MM.1S (cell line): ENCODE results near the gene CNPY2.
"Not testable (repeated sequence)": the region's sequence is repeated elsewhere in the genome, so short reads cannot be mapped to it uniquely, and the experiment has no call there.

Experiments
- DNase-seq: peaks from one replicate; pipeline ENCODE4 v3.0.0-alpha.2; 2015
- H2AFZ ChIP-seq: fragments of 300-600 bp; sonication (generic); 2 replicates; pipeline ENCODE4 v1.6.0; 2016; ENCODE audit warnings: antibody characterized with exemption, low read length
- H3F3A ChIP-seq: fragments of 300-600 bp; sonication (generic); 2 replicates; pipeline ENCODE4 v1.6.1; 2016; ENCODE audit warnings: mild to moderate bottlenecking, antibody characterized with exemption, low read length, moderate library complexity, mixed read lengths; ENCODE audit not compliant: insufficient read depth
- H3K27ac ChIP-seq: fragments of 300-600 bp; sonication (generic); 2 replicates; pipeline ENCODE4 v1.5.1; 2016; ENCODE audit warnings: mild to moderate bottlenecking, low read length
- H3K27me3 ChIP-seq: fragments of 300-600 bp; sonication (generic); replicated peaks from 2 replicates; pipeline ENCODE4 v1.6.0; 2016; ENCODE audit warnings: low read length; ENCODE audit not compliant: insufficient read depth
- H3K36me3 ChIP-seq: fragments of 300-600 bp; sonication (generic); replicated peaks from 2 replicates; pipeline ENCODE4 v1.6.1; 2016; ENCODE audit warnings: mild to moderate bottlenecking, low read length, mixed read lengths; ENCODE audit not compliant: insufficient read depth
- H3K4me1 ChIP-seq: fragments of 300-600 bp; sonication (generic); 2 replicates; pipeline ENCODE4 v1.6.1; 2016; ENCODE audit warnings: low read length, mixed read lengths
- H3K4me2 ChIP-seq: fragments of 300-600 bp; sonication (generic); 2 replicates; pipeline ENCODE4 v1.6.0; 2016; ENCODE audit warnings: low read depth, low read length
- H3K4me3 ChIP-seq: fragments of 300-600 bp; sonication (generic); 2 replicates; pipeline ENCODE4 v1.5.1; 2016; ENCODE audit warnings: low read length, mixed read lengths
- H3K79me2 ChIP-seq: fragments of 300-600 bp; sonication (generic); 2 replicates; pipeline ENCODE4 v1.6.1; 2016; ENCODE audit warnings: mixed run types, low read length, mixed read lengths
- H3K9ac ChIP-seq: fragments of 300-600 bp; sonication (generic); 2 replicates; pipeline ENCODE4 v1.6.1; 2016; ENCODE audit warnings: low read length, mixed read lengths
- H3K9me2 ChIP-seq: fragments of 300-600 bp; sonication (generic); replicated peaks from 2 replicates; pipeline ENCODE4 v1.6.1; 2016; ENCODE audit warnings: mild to moderate bottlenecking, low read length, mixed read lengths; ENCODE audit not compliant: insufficient read depth
- H3K9me3 ChIP-seq: fragments of 300-600 bp; sonication (generic); replicated peaks from 2 replicates; pipeline ENCODE4 v1.6.1; 2016; ENCODE audit warnings: mild to moderate bottlenecking, low read length, mixed read lengths; ENCODE audit not compliant: insufficient read depth
- H4K20me1 ChIP-seq: fragments of 300-600 bp; sonication (generic); 2 replicates; pipeline ENCODE4 v1.6.1; 2016; ENCODE audit warnings: mild to moderate bottlenecking, low read length, moderate library complexity, mixed read lengths; ENCODE audit not compliant: insufficient read depth
- CTCF ChIP-seq: fragments of 300-600 bp; sonication (generic); IDR thresholded peaks from 2 replicates; pipeline ENCODE4 v1.5.1; 2016; ENCODE audit warnings: antibody characterized with exemption, low read length, mixed read lengths
- EZH2 ChIP-seq: fragments of 300-600 bp; sonication (generic); optimal IDR thresholded peaks from 2 replicates; pipeline ENCODE3; 2017; ENCODE audit warnings: low read depth, mild to moderate bottlenecking, antibody characterized with exemption, low read length, mixed read lengths
- EZH2phosphoT487 ChIP-seq: fragments of 300-600 bp; sonication (generic); IDR thresholded peaks from 2 replicates; pipeline ENCODE4 v1.6.1; 2018; ENCODE audit warnings: antibody characterized with exemption, low read length

The CNPY2 gene

GRCh38 chr12:56324206-56324605, 8.4 kb upstream of the CNPY2 start:
- H3K9me2 ChIP-seq, result no peaks in the 10 kb centered on the region
- no peaks in the 10 kb centered on the region for H4K20me1 ChIP-seq
- H3K79me2 ChIP-seq, result no peaks in the 10 kb centered on the region
- no peaks in the 10 kb centered on the region for H3K36me3 ChIP-seq
- no peaks in the 10 kb centered on the region for H3K27me3 ChIP-seq
- no peaks in the 10 kb centered on the region for H3F3A ChIP-seq
- no peaks in the 10 kb centered on the region for H3K4me1 ChIP-seq
- no peak overlapping the region for H3K27ac ChIP-seq
- TF ChIP-seq EZH2 (no peak), EZH2phosphoT487 (no peak), CTCF (no peak)
- no peak overlapping the region for H2AFZ ChIP-seq
- DNase-seq, result no peak
- no peak overlapping the region for H3K4me2 ChIP-seq
- no peaks in the 10 kb centered on the region for H3K9me3 ChIP-seq
- H3K9ac ChIP-seq, result no peak overlapping the region
- no peak overlapping the region for H3K4me3 ChIP-seq

GRCh38 chr12:56321610-56322009, 5.8 kb upstream of the CNPY2 start:
- H3K4me2 ChIP-seq, H3K9me3 ChIP-seq, H3K79me2 ChIP-seq, H3K4me1 ChIP-seq, H3F3A ChIP-seq, DNase-seq, H3K4me3 ChIP-seq, H4K20me1 ChIP-seq, H2AFZ ChIP-seq, H3K9me2 ChIP-seq, H3K9ac ChIP-seq, H3K27ac ChIP-seq, H3K27me3 ChIP-seq, H3K36me3 ChIP-seq: not testable (repeated sequence)

GRCh38 chr12:56321027-56321426, 5.2 kb upstream of the CNPY2 start:
- Histone ChIP-seq H2AFZ (no peak overlapping the region), H3K27ac (no peak overlapping the region), H3K36me3 (no peaks in the 10 kb centered on the region), H3K9ac (no peak overlapping the region), H3F3A (peaks cover 4% of the 10 kb centered on the region; the same call in 1 of the 2 replicates), H4K20me1 (no peaks in the 10 kb centered on the region), H3K27me3 (no peaks in the 10 kb centered on the region), H3K4me3 (no peak overlapping the region), H3K4me2 (no peak overlapping the region), H3K9me3 (no peaks in the 10 kb centered on the region), H3K4me1 (peaks cover 6% of the 10 kb centered on the region; the same call in 1 of the 2 replicates), H3K9me2 (no peaks in the 10 kb centered on the region), H3K79me2 (no peaks in the 10 kb centered on the region)
- TF ChIP-seq CTCF (no peak), EZH2 (no peak), EZH2phosphoT487 (no peak)
- DNase-seq, result no peak

- no peak overlapping the region for H3K4me2 ChIP-seq
- H3K9me3 ChIP-seq, result no peaks in the 10 kb centered on the region
- H3F3A ChIP-seq, result peaks cover 4% of the 10 kb centered on the region; the same call in 1 of the 2 replicates
- no peak for TF ChIP-seq EZH2
- TF ChIP-seq EZH2phosphoT487, result no peak
- TF ChIP-seq CTCF, result peak; percentile 14; the same call in 1 of the 2 replicates
- no peak for DNase-seq
- no peak overlapping the region for H3K9ac ChIP-seq
- H3K9me2 ChIP-seq, result no peaks in the 10 kb centered on the region
- H2AFZ ChIP-seq, result no peak overlapping the region
- H3K79me2 ChIP-seq, result peaks cover 18% of the 10 kb centered on the region
- H3K27ac ChIP-seq, result no peak overlapping the region
- H3K4me1 ChIP-seq, result peaks cover 12% of the 10 kb centered on the region
- no peaks in the 10 kb centered on the region for H3K36me3 ChIP-seq
- no peak overlapping the region for H3K4me3 ChIP-seq
- no peaks in the 10 kb centered on the region for H3K27me3 ChIP-seq
- no peaks in the 10 kb centered on the region for H4K20me1 ChIP-seq
Observed at GRCh38 chr12:56317675-56318074, 1.9 kb upstream of the CNPY2 start.
